ENCODE measurements around the gene ATG2B.
A peak's percentile ranks its signal among the peaks of the same experiment; 100 is the strongest.

The ATG2B gene

DNA sequence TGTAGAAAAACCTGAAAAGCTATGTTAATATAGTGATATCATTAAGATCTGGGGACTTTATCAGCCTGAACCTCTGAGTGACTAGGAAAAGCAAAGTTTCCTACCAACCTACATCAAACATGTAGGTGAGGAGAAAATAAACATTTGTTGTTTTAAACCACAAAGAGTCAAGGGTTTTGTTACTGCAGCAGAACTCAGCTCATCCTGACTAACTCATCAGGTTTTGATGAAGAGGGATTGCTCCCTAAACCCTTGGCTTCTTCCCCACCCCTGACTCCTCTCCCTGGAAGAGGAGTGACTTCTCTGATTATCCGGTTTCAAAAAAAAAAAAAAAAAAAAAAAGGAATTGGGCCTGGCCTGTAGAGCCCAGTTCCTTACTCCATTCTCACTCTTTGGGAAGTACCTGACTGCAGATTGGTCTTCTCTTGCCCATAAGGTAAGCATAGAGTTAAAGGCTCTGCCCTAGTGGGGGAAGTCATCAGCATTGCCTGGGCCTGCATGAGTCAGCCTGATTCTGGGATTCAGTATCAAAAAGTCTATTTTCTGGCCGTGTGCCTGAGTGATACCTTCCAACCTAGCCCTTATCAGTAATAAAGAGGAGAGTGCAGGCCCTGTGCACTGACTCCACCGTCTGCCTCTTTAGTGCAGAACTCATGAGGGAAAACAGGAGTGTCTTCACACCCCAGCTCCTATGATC is 90.2 kb downstream of the ATG2B start:
- DNase-seq (ENCODE audit: low read depth): no peak

DNA sequence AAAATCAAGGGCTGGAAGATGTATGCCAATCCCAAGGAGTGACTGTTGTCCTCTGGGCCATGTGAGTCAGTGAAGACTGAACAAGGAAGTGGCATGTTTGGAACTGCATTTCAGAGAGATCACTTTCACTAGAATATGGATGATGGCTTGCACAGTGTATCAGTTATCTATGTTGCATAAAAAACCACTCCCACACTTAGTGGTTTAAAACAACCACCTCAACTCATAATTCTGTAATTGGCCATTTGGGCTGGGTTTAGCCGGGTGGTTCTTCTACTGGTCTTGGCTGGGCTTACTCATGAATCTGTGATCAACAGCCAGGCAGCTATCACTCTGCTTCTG is 91.7 kb downstream of the ATG2B start:
- no peak for DNase-seq (ENCODE audit: low read depth)

DNA sequence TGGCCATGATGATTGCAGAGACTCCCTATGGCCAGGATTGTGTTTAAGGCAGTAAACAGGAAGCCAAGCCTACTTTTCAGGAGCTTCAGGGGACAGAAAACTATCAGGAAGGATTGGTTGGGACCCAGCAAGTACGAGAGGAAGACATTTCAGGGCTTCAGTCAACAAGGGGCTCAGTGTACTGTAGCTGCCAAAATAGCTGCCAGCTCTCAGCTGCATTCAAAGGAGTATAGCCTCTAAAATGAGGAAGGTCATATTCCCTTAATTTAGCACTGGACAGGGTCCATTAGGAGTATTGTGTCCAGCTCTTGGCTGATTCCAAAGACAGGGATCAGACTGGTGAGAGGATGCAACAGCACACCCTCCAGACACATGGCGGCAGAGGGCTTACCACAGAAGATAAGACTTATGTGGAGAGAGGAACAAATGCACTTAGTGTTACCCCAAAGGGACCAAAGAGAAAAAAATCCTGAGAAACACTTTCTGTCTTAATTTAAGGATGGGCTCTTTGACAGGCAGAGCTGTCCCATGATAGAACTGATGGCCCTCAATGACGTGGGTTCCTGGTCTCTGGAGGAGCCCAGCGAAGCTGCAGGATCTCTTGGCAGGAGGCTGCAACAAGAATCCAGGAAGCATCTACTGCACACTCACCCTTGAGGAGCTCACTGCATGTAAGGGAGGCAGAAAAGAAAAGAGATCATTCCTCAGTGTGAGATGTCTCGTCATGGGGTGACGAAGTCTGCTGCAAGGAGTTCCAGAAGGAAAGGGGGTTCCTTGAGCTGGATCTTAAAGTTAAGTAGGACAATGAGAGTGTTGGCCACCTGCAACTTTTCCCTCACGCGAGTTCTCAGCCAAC is 92.3 kb downstream of the ATG2B start:
- DNase-seq (ENCODE audit: low read depth): no peak

DNA sequence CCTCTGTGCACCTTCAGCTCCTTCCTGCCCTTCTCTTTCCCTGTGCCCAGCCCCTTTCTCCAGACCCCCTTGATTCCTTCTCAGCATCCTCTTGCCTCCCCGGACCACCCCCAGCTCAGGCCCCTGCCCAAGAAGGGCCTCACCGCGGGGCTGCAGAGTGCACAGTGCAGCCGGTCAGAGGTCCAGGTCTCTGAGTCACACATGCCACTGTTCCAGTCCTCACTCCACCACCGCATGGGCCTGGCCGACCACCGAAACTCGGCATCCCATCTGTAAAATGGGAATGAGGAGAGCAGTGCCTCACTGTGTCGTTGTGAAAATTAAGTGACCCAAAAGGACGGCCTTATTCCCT is 93.8 kb downstream of the ATG2B start:
- DNase-seq (ENCODE audit: low read depth): no peak

DNA sequence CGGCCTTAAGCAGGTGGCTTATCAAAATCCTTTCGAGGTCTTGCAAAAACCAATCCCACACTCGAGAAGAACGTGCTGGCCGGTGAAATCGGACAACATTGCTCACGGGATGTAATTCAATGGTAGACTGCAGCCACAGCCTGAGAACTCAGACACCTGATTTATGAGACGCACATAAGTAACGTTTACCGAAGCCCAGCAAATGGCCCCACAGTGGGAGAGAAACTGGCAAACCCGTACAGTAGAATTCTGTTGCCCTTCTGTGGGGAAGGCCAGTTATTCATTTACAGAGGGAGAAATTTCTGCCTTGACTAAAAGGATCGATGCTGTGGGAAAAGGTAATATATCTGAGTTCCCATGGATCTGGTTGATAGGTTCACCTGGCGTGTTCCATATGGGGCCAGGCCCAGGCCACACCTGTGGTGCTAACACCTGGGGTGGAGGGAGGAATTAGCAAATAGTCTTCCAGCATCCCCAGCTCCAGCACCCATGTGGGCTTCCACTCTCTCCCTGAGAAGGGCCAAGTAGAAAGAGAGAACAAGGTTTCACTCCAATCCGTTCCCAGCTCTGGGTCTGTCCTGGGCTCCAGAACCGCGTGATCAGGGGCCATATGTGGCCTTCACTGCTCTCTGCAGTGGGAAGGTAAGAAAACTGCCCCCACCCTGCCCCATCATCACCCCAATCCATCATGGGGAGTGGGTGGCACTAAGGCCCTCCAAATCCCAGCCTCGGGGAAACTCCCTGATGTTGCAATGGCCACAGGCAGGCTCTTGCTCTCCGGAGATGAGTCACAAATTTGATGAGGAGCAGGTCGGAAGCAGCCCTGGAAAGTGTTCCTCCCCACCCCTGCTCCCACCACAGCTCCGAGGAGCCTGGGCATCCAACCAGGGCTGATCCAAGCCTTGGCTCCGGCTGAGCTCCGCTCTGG is 94.4 kb downstream of the ATG2B start:
- DNase-seq (ENCODE audit: low read depth): peak; percentile 77

DNA sequence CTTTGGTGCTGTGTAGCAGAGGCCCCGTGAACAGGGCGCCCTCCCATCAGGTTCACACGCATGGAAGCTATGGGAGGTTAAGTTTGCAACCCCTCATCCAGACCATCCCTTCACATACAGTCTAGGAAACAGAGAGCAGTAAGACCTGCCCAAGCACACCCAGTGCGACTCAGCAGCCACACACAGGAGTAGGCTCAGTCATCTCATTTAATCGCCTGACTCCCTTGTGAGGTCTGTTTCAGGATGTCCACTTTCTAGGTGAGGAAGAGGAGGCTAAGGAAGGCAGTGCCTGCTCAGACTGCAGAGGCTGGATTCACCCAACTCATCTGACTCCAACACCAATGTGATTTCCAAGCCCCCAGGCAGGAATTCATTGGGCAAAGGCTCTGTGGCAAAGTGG is 95.2 kb downstream of the ATG2B start:
- DNase-seq (ENCODE audit: low read depth): no peak

DNA sequence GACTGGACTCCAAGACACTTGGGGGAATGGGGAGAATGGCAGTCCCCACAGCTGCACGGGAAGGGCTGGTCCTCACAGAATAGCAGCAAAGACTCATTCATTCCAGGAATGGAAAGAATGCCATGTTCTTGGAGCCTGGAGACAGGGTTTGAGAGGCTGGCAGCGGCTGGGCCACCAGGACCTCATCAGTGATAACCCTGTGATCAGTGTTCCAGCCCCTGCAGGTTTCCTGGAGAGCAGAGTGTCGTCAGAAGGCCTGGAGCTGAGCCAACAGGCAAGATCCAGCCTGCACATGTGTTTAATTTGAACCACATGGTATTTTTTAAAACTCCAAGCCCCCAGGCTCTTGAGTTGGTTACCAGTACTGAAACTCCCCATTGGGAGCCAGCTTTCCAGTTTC is 95.8 kb downstream of the ATG2B start:
- DNase-seq (ENCODE audit: low read depth): no peak

DNA sequence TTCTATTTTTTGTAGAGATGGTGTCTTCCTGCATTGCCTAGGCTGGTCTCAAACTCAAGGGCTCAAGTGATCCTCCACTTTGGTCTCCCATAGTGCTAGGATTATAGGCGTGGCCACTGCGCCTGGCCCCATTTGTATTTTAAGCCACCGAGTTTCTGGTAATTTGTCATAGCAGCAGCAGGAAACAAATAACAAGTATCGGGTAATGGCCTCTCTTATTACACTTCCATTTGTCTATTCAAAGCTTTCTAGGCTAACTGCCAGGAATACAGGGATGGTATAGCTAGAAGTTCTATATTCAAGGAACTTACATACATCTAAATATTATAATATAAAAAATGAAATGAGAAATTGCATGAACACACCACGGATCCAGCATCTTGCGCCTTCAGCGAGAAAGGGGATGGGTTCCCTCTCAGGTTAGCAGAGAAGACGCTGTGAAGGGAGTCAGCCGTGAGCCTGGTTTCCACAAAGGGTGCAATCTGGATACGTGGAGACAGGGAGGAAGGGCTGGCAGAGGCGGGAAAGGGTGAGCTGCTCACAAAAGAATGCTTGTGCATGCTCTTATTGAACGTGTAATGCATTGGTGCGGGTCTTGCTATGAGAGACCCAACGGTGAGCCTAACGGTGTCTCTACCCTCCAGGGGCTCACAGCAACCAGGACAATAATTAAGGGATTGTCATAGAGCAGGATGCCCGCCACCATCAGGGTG is 97.6 kb downstream of the ATG2B start:
- DNase-seq (ENCODE audit: low read depth): no peak

DNA sequence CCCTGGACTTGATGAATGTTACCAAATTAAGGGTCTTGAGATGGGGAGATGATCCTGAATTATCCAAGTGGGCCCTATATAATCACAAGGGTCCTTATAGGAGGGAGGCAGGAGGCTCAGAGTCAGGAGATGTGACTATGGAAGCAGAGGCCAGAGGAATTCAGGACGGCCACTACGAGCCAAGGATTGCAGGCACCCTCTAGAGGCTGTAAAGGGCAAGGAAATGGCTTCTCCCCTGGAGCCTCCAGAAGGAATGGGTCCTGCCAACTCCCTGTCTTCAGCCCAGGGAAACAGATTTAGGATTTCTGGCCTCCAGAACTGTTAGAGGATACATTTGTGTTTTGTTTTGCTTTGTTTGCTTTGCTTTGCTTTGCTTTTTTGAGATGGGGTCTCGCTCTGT is 98.3 kb downstream of the ATG2B start:
- no peak for DNase-seq (ENCODE audit: low read depth)

DNA sequence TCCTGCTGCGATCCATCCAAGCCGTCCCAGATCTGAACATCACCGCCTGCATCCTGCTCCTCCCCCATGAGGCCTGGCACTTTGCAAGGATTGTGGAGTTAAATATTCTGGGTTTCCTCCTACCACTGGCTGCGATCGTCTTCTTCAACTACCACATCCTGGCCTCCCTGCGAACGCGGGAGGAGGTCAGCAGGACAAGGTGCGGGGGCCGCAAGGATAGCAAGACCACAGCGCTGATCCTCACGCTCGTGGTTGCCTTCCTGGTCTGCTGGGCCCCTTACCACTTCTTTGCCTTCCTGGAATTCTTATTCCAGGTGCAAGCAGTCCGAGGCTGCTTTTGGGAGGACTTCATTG is 99.0 kb downstream of the ATG2B start:
- DNase-seq (ENCODE audit: low read depth): no peak

DNA sequence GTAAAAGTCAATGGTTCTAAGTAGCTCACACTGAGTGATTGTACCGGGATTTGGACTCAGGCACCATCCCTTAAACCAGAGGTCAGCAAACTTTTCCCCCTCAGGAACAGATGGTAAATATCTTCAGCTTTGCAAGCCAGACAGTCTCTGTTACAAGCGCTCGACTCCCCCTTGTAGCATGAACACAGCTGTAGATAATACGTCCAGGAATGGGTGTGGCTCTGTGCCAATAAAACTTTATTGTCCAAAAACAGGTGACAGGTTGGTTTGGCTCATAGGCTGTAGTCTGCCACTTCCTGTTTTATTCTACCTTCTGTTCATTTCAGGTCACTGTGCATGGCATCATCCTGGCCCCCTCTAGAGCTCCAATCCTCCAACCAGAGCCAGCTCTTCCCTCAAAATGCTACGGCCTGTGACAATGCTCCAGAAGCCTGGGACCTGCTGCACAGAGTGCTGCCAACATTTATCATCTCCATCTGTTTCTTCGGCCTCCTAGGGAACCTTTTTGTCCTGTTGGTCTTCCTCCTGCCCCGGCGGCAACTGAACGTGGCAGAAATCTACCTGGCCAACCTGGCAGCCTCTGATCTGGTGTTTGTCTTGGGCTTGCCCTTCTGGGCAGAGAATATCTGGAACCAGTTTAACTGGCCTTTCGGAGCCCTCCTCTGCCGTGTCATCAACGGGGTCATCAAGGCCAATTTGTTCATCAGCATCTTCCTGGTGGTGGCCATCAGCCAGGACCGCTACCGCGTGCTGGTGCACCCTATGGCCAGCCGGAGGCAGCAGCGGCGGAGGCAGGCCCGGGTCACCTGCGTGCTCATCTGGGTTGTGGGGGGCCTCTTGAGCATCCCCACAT is 99.6 kb downstream of the ATG2B start:
- DNase-seq (ENCODE audit: low read depth): no peak

DNA sequence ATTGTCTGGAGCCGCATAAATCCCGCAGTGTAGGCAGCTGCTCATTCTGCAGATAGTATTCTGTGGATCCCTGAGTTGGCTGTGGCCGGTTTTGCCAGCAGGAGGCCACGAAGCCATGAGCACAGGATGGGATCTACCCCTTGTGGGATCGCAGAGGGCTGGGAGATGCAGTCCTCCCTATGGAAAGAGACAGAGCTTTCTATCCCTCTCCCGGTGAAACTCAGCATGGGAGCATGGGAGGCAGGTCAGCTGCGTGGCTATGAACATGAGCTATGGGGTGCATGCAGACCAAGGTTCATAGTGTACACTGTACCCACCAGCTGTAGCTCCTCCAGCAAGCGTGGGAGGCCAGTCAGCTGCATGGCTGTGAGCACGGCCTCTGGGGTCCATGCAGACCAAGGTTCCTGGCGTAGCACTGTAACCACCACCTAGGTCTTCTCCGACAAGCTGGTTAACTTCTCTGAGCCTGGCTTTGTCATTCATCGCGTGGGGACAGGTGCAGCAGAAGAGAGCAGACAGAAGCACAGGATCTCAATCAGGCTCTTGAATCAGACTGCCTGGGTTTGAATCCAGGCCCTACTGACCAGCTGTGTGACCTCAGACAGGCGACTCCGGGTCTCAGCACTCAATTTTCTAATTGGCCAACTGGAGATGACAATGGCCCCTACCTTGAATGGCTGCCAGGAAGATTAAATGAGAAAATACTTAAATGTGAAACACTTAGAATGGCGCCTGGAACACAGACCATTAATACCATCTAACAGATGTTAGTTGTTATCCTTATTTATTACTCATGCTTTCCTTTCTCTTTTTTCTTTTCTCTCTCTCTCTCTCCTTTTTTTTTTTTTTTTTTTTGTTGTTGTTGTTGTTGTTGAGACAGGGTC is 101.1 kb downstream of the ATG2B start:
- no peak for DNase-seq (ENCODE audit: low read depth)

DNA sequence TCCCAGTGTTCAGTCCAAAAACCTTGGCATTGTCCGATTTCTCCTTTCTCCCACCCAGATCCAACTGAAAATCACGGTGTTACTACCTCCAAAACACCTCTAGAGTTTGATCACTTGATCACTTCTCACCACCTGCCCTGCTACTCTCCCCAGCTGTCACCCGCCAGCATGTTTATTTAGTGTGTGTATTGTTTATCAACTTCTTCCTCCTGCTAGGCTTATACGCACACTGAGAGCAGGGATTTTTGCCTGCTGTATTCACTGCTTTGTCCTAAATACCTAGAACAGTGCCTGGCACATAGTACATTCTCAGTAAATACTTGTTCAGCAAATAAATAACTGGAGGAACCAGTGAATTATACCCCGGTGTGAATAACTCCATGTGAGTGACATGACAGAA is 102.1 kb downstream of the ATG2B start:
- no peak for DNase-seq (ENCODE audit: low read depth)

DNA sequence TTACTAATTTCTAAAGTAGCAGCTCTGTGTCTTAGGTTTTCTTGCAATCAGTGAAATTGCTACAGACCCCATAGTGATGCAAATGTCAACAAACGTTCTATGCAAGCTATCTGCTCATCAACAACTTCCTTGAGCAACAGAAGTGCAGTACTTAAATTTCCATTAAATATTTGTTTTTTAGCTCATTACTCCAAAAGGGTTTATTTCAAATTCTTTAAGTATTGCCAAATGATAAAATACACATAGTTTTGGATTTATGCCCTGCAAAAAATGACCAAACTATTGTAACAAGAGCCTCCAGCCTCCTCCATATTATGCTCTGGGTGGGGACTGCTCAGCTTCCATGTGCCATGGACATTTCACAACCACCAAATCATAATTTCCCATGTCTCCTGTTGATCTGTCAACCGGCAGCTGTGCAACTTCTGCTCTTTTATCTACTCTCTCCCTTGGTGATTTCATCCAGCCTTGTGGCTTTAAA is 102.8 kb downstream of the ATG2B start:
- DNase-seq (ENCODE audit: low read depth): no peak

DNA sequence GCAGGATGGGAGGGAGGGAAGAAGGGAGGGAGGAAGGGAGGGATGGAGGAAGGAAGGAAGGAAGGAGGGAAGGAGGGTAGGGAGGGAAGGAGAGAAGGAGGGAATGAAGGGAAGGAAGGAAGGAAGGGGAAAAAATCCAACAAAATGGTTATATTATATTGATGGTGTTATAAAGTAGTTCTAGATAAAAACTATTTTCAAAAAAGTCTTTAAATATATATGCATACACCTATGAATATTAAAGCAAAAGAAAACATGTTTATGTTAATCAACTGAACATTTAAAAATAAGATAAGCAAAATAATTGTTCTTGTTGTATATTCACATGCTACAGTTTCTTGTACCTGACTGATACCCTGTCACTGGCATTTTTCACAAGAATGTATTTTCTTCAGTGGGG is 105.2 kb downstream of the ATG2B start:
- no peak for DNase-seq (ENCODE audit: low read depth)

DNA sequence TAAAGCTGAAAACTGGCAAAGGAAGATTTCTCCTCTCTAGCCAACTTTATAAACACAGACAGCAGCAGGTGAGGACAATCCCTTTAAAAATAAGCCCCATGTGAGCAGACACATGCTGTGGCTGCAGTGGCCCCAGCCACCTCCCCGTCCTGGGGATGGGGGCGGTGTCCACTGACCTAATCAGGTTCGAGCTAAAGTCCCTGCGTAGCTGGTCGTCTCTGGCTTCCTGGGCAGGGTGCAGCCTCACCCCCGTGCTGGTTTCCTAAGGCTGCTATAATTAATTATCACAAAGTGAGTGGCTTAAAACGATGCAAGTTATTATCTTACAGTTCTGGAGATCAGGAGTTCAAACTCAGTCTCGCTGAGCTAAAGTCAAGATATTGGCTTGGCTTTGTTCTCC is 106.1 kb downstream of the ATG2B start:
- DNase-seq (ENCODE audit: low read depth): no peak

DNA sequence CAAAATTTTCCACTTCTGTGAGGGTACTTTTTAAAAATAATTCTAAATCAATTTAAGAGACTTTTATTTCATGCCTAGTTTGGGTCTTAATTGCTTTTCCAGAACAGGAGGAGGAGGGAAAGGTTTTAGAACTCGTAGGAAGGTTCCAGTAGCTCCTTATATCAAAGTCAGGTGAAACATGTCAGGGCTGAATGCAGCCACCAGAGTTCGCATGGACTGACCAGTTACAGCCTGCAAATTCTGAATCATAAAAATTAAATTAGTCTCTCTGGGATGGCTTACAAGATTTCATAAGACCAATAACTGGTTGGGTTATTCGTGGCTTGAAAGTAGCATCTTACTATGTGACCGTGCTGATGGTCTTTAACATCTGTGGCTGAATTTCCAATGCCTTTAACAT is 106.7 kb downstream of the ATG2B start:
- DNase-seq (ENCODE audit: low read depth): no peak

DNA sequence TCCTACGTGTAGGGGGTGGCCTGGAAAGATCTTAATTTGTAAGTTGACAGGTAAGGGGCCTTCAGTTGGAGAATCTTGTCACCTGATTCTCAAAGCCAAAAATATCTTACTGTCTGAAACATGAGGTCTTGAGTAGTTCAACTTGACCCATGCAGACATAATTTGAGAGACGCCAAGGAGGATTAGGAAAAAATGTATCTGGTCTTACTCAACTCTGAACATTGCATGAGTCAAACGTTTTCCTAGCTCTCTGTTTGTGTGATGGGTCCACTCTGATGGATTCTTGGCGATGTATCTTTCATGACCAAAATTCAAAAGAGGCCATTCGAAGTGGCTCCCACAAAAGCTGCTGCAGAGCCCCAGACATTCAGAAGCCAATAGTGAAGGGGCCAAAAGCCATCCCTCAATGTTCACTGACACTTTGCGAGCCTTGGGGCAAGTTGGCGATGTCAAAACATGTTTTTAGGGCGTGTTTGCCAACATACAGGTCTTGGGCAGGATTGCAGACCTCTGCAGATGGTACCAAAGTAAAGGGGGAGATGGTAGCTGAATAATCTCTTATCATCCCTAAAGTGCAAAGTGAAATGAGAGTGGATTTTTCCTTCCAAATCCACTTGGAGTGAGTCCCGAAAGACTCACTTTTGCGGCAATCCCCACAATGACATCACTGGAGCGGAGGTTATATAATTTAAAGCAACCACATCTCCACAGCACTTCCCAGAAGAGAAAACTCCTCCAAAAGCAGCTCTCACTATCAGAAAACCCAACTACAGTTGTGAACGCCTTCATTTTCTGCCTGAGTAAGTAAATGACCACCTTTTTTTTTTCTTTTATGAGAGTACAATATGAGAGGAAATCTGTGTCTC is 107.4 kb downstream of the ATG2B start, which contains the start of gene BDKRB1:
Gene BDKRB1 (plus strand): TSS at position 710 of the 866 bp plus-strand sequence. CDS start 7,473 bp downstream, outside the sequence.
- DNase-seq (ENCODE audit: low read depth): peak; percentile 60

DNA sequence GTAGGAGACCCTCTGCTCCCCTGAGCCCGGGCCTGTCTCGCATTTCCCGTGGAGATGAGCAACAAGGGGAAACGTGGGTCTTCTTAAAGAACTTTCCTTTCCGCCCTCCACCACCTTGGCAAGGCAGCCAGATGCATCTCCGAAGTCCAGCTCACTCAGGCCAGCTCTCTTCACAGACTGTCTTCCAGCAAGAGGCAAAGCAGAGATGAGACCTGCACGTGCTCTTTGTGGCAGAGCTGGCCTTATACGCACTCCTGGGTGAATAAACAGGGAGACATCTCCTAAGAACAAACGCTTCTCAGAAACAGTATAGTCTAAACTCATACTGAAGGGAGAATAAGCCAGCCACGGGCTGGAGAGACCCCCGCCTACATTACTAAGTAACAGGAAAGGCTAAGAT is 108.5 kb downstream of the ATG2B start:
- DNase-seq (ENCODE audit: low read depth): no peak

Data from HS-5 (cell line).